ENCODE results near the gene TTC9C. TPM values are rescaled to one million over a fixed set of nuclear protein-coding genes. Genes with fewer than 3 reads are reported as not detected.
A peak's percentile ranks its signal among the peaks of the same experiment; 100 is the strongest.

The TTC9C gene
- total and polyA plus RNA-seq, 2 donors from 2014 or later = 24.8 to 39.2 TPM

GRCh38 chr11:62680825-62681240, 47.5 kb upstream of the TTC9C start:
- intact Hi-C loops (cut with DNase I) = no loop called here
- Histone ChIP-seq H3K9me3 (ENCODE audit: control insufficient read depth in 2 of 3, insufficient read depth in 1 of 3, low read length in 3 of 3) (no peaks in the 10 kb centered on the region), H3K27ac (ENCODE audit: low read depth in 2 of 2, low read length in 2 of 2) (no peak overlapping the region), H3K27me3 (ENCODE audit: control insufficient read depth, insufficient read depth, low read length) (no peaks in the 10 kb centered on the region), H3K4me1 (ENCODE audit: control insufficient read depth in 2 of 3, insufficient read depth in 2 of 3, low read depth in 1 of 3, low read length in 3 of 3) (peaks cover 0 to 8% (median 4%) of the 10 kb centered on the region in 3 donors), H3K9ac (ENCODE audit: low read length in 3 of 3) (no peak overlapping the region), H3K4me3 (ENCODE audit: low read length in 3 of 3) (no peak overlapping the region), H3K36me3 (ENCODE audit: control insufficient read depth in 2 of 3, insufficient read depth in 3 of 3, low read length in 3 of 3) (peaks cover 0 to 5% (median 0%) of the 10 kb centered on the region in 3 donors)
- peak; percentile 69 for TF ChIP-seq CTCF (IDR thresholded peaks at IDR 0.05; ENCODE audit: borderline replicate concordance, extremely low read depth, insufficient read depth)
- FAIRE-seq (no peak), DNase-seq (peak in 3 of 5 donors; percentile 43 to 74 (median 69))

DNA sequence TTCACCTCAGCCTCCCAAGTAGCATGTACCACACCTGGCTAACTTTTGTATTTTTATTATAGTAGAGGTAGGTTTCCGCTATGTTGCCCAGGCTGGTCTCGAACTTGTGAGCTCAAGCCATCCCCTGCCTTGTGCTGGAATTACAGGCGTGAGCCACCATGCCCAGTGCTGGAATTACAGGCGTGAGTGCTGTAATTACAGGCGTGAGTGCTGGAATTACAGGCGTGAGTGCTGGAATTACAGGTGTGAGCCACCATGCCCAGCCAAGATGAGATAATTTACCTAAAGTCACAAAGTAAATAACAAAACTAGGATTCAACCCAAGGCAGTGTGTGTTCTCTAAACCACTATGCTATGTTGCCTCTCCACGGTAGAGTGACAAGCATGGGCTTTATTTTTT, 45.8 kb upstream of the TTC9C start:
- no peak for TF ChIP-seq CTCF (IDR thresholded peaks at IDR 0.05; ENCODE audit: borderline replicate concordance, extremely low read depth, insufficient read depth)
- H3K27me3 ChIP-seq (ENCODE audit: control insufficient read depth, insufficient read depth, low read length) = no peaks in the 10 kb centered on the region
- intact Hi-C loops (cut with DNase I) = no loop called here
- no peak overlapping the region for H3K27ac ChIP-seq (ENCODE audit: low read depth in 2 of 2, low read length in 2 of 2)
- H3K9ac ChIP-seq (ENCODE audit: low read length in 3 of 3) = no peak overlapping the region
- H3K4me1 ChIP-seq (ENCODE audit: control insufficient read depth in 2 of 3, insufficient read depth in 2 of 3, low read depth in 1 of 3, low read length in 3 of 3) = peaks cover 0 to 8% (median 4%) of the 10 kb centered on the region in 3 donors
- no peak for FAIRE-seq
- no peaks in the 10 kb centered on the region for H3K9me3 ChIP-seq (ENCODE audit: control insufficient read depth in 2 of 3, insufficient read depth in 1 of 3, low read length in 3 of 3)
- H3K4me3 ChIP-seq (ENCODE audit: low read length in 3 of 3) = no peak overlapping the region
- DNase-seq = no peak
- H3K36me3 ChIP-seq (ENCODE audit: control insufficient read depth in 2 of 3, insufficient read depth in 3 of 3, low read length in 3 of 3) = peaks cover 0 to under 1% (median 0%) of the 10 kb centered on the region in 3 donors

GRCh38 chr11:62687508-62688396, 40.5 kb upstream of the TTC9C start:
- Histone ChIP-seq H3K4me1 (ENCODE audit: control insufficient read depth in 2 of 3, insufficient read depth in 2 of 3, low read depth in 1 of 3, low read length in 3 of 3) (peaks cover 4 to 9% (median 8%) of the 10 kb centered on the region in 3 donors), H3K9ac (ENCODE audit: low read length in 3 of 3) (peak overlapping the region in 1 of 3 donors; percentile 46), H3K27me3 (ENCODE audit: control insufficient read depth, insufficient read depth, low read length) (no peaks in the 10 kb centered on the region), H3K4me3 (ENCODE audit: low read length in 3 of 3) (peak overlapping the region in 2 of 3 donors; percentile 32 to 34), H3K36me3 (ENCODE audit: control insufficient read depth in 2 of 3, insufficient read depth in 3 of 3, low read length in 3 of 3) (peaks cover 5 to 23% (median 12%) of the 10 kb centered on the region in 3 donors), H3K27ac (ENCODE audit: low read depth in 2 of 2, low read length in 2 of 2) (no peak overlapping the region), H3K9me3 (ENCODE audit: control insufficient read depth in 2 of 3, insufficient read depth in 1 of 3, low read length in 3 of 3) (no peaks in the 10 kb centered on the region)
- FAIRE-seq = no peak
- peak; percentile 66 to 74 (median 70) for DNase-seq
- intact Hi-C loops (cut with DNase I) = no loop called here
- no peak for TF ChIP-seq CTCF (IDR thresholded peaks at IDR 0.05; ENCODE audit: borderline replicate concordance, extremely low read depth, insufficient read depth)

All from kidney (tissue), 14 donors.